Astrocyte (in vitro differentiated cells and primary cell): ENCODE results near the gene TRIP13.

Source experiments
- CTCF ChIP-seq: IDR thresholded peaks from 2 replicates; pipeline ENCODE4 v1.5.1; 2011; ENCODE audit warnings: low read depth, mild to moderate bottlenecking, inconsistent platforms, low read length, moderate library complexity; ENCODE audit not compliant: insufficient read depth
- EZH2 ChIP-seq: IDR thresholded peaks from 2 replicates; pipeline ENCODE4 v1.6.1; 2012; ENCODE audit warnings: mild to moderate bottlenecking, low read length, inconsistent platforms; ENCODE audit not compliant: insufficient read depth

- no peak for TF ChIP-seq CTCF
- no peak for TF ChIP-seq EZH2
These were observed 26.8 kb downstream of the TRIP13 start for GRCh38 chr5:919356-920000.
